K562 (cell line): Measurements from ENCODE around the gene CLCN6. TPM values are rescaled to one million over a fixed set of nuclear protein-coding genes. Genes with fewer than 3 reads are reported as not detected.

Experiments used
- CHD7 ChIP-seq: fragments of 200-600 bp; sonication (generic); IDR thresholded peaks from one replicate; pipeline ENCODE4 v1.6.1; 2012; ENCODE audit warnings: mild to moderate bottlenecking, low read depth, low read length, inconsistent platforms
- ZNF24 ChIP-seq: fragments of 450-650 bp; IDR thresholded peaks from 2 replicates; pipeline ENCODE4 v1.6.1; 2016
- ZNF384 ChIP-seq: IDR thresholded peaks from 2 replicates; pipeline ENCODE4 v1.6.1; 2012; ENCODE audit warnings: low read depth, low read length, improper control_type of control experiment
- ZNF407 ChIP-seq: fragments of 450-650 bp; IDR thresholded peaks from 2 replicates; pipeline ENCODE4 v1.6.1; 2016; ENCODE audit warnings: low read depth
- ZNF584 ChIP-seq: fragments of 200-800 bp; sonication (Bioruptor generic); IDR thresholded peaks from 2 replicates; pipeline ENCODE4 v1.6.1; 2016; ENCODE audit warnings: low read depth, mild to moderate bottlenecking, missing genetic modification characterization, missing compliant biosample characterization
- polyA plus RNA-seq, 8 experiments: library from polyadenylated mRNA; depleted of rRNA in 4 of 8; stranded (reverse) in 5 of 8; unstranded in 3 of 8; fragments of >200 nt; fragmentation: Nextera tagmentation in 2 of 8; fragmentation: Illumina TruSeq in 1 of 8; extraction: Ambion mirVana in 2 of 8; extraction: Trizol in 1 of 8; gene quantifications; 2 replicates each; pipeline versions ENCODE4 v1.2.1 to v1.2.3, GENCODE V29; 2011 to 2014; ENCODE audit warnings: inconsistent platforms in 1 of 8, missing spikeins in 1 of 8
- total RNA-seq, 7 experiments: library from RNA; depleted of rRNA in 6 of 7; stranded (reverse); fragments of >200 nt in 6 of 7; fragmentation: Illumina TruSeq in 2 of 7; extraction: Trizol in 2 of 7; gene quantifications; 2 replicates each; pipeline versions ENCODE4 v1.2.1 to v1.2.3, GENCODE V29; 2011 to 2021; ENCODE audit warnings: low replicate concordance in 1 of 7

Gene CLCN6
- total and polyA plus RNA-seq, 9 of the 15 experiments (the other 6 are each of a cell fraction or from before 2014, with no cell fraction given), result 2.0 to 21.8 (median 13.6) TPM

DNA sequence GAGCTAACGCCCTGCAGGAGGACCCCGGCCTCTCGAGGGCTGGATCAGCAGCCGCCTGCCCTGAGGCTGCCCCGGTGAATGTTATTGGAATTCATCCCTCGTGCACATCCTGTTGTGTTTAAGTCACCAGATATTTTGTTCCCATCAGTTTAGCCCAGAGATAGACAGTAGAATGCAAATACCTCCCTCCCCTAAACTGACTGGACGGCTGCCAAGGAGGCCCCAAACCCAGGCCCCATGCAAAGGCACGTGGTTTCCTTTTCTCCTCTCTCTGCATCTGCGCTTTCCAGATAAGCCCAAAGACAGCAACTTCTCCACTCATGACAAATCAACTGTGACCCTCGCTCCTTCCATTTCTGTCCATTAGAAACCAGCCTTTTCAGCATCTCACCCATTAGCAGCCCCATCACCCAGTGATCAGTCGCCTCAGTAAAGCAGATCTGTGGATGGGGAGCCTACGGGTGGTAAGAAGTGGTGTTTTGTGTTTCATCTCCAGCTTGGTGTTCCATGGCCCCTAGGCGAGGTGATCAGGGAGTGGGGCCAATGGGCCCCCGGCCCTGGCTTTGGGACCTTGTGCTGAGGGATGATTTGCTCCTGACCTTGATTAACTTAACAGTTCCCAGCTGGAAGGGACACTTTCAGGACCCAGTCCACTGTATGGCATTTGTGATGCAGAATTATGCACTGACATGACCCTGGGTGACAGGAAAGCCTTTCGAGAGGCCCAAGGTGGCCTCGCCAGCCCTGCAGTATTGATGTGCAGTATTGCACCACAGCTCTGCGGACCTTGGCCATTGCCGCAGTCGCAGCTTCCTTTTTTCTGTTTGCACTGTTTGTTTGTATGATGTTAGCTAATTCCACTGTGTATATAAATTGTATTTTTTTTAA is 36.4 kb downstream of the CLCN6 start (continued):
- no peak for TF ChIP-seq CHD7
- TF ChIP-seq ZNF584 (CRISPR knock-in tag), result no peak
- 0 out of 2 replicates have a peak, but pooled peaks have one; percentile 13 for TF ChIP-seq ZNF407
- peak; percentile 32; the same call in 1 of the 2 replicates for TF ChIP-seq ZNF24
- no peak for TF ChIP-seq ZNF384
